Right lobe of liver (tissue), 6 donors: ENCODE results near the gene NCKAP5. TPM values are rescaled to one million over a fixed set of nuclear protein-coding genes. Genes with fewer than 3 reads are reported as not detected.

Experiments
- ATAC-seq, 4 donors: fragments of 200-7000 bp; cut with Tn5 transposase; one replicate each; pipeline ENCODE4 v1.9.1; 2020; ENCODE audit warnings: mild to moderate bottlenecking in 4 of 4, moderate library complexity in 4 of 4
- DNase-seq, 3 donors: peaks; one replicate each; pipeline ENCODE4 v3.0.0-alpha.2; 2020
- H3K27ac ChIP-seq, 3 donors: fragments of 200-600 bp; one replicate each; pipeline ENCODE4 v1.8.0; 2022
- H3K27me3 ChIP-seq, 2 donors: fragments of 200-600 bp; one replicate each; pipeline ENCODE4 v1.8.0; 2022
- H3K36me3 ChIP-seq, 4 donors: fragments of 200-600 bp; sonication (generic) in 1 of 4; one replicate each; pipeline versions ENCODE4 v1.5.1 to v1.8.0; 2017 to 2022; ENCODE audit warnings: control low read depth in 1 of 4
- H3K4me1 ChIP-seq, 4 donors: fragments of 200-600 bp; sonication (generic) in 1 of 4; one replicate each; pipeline versions ENCODE4 v1.5.1 to v1.8.0; 2017 to 2022; ENCODE audit warnings: control low read depth in 1 of 4
- H3K4me3 ChIP-seq, 3 donors: fragments of 200-600 bp; one replicate each; pipeline ENCODE4 v1.8.0; 2022
- H3K9me3 ChIP-seq, 4 donors: fragments of 200-600 bp; sonication (generic) in 1 of 4; one replicate each; pipeline versions ENCODE4 v1.5.1 to v1.8.0; 2017 to 2022; ENCODE audit warnings: control low read depth in 1 of 4
- POLR2A ChIP-seq: fragments of 450-650 bp; IDR thresholded peaks from one replicate; pipeline ENCODE4 v1.6.1; 2017; ENCODE audit warnings: antibody characterized with exemption, mild to moderate bottlenecking
- WGBS: methylation state at CpG from one replicate; pipeline ENCODE4 v1.1.6; 2018; ENCODE audit warnings: low coverage, low lambda C conversion rate; ENCODE audit not compliant: insufficient coverage; ENCODE audit errors: missing lambda C conversion rate; 5-methylcytosine and 5-hydroxymethylcytosine counted together
- intact Hi-C, 2 donors: fragments of 100-400 bp; cut with DNase I; formaldehyde crosslinking; loops; one replicate each; pipeline versions ENCODE4 v1.11.2 to v1.14.1; 2022
- total RNA-seq, 6 experiments: library from RNA; depleted of rRNA in 2 of 6; stranded (reverse); fragments of >200 nt in 2 of 6; fragmentation: NEBNext Ultra II Directional in 3 of 6; extraction: Animal tissue kit (Norgen Biotek cat#: 25700) in 3 of 6; gene quantifications; one replicate each; pipeline versions ENCODE4 v1.1.0 to v1.2.4, GENCODE V29; 2016 to 2023
- TF ChIP-seq, protein P1 (sequence below), 4 donors: fragments of 200-600 bp in 3 of 4; fragments of 450-650 bp in 1 of 4; IDR thresholded peaks; one replicate each; pipeline versions ENCODE4 v1.5.1 to v1.8.0; 2016 to 2022; ENCODE audit warnings: antibody characterized with exemption in 4 of 4, mild to moderate bottlenecking in 2 of 4
- donor health status: DM: no; HTN: yes; CAD: no.
- donor health status: DM: no; HTN: no; CAD: no.
- donor health status: DM: no; HTN: no; CAD: no.
- donor health status: DM: no; HTN: yes; CAD: no.
- donor health status: DM: no; HTN: yes; CAD: no.

NCKAP5 gene
- total RNA-seq, 6 experiments from 2014 or later, result 3.6 to 11.7 (median 6.9) TPM

GRCh38 chr2:132654335-132654734 is 913.9 kb downstream of the NCKAP5 start:
- 70% methylated on average over 4 of the region's 4 CpGs for WGBS
- H3K9me3 ChIP-seq, result no peaks in the 10 kb centered on the region
- no peak for ATAC-seq
- no peaks in the 10 kb centered on the region for H3K4me1 ChIP-seq
- DNase-seq, result no peak
- no peak overlapping the region for H3K4me3 ChIP-seq
- intact Hi-C loops, result no loop called here
- no peak overlapping the region for H3K27ac ChIP-seq
- no peaks in the 10 kb centered on the region for H3K27me3 ChIP-seq
- TF ChIP-seq, protein P1, sequence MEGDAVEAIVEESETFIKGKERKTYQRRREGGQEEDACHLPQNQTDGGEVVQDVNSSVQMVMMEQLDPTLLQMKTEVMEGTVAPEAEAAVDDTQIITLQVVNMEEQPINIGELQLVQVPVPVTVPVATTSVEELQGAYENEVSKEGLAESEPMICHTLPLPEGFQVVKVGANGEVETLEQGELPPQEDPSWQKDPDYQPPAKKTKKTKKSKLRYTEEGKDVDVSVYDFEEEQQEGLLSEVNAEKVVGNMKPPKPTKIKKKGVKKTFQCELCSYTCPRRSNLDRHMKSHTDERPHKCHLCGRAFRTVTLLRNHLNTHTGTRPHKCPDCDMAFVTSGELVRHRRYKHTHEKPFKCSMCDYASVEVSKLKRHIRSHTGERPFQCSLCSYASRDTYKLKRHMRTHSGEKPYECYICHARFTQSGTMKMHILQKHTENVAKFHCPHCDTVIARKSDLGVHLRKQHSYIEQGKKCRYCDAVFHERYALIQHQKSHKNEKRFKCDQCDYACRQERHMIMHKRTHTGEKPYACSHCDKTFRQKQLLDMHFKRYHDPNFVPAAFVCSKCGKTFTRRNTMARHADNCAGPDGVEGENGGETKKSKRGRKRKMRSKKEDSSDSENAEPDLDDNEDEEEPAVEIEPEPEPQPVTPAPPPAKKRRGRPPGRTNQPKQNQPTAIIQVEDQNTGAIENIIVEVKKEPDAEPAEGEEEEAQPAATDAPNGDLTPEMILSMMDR (IDR thresholded peaks at IDR 0.05), result no peak
- no peak for TF ChIP-seq POLR2A
- no peaks in the 10 kb centered on the region for H3K36me3 ChIP-seq

DNA sequence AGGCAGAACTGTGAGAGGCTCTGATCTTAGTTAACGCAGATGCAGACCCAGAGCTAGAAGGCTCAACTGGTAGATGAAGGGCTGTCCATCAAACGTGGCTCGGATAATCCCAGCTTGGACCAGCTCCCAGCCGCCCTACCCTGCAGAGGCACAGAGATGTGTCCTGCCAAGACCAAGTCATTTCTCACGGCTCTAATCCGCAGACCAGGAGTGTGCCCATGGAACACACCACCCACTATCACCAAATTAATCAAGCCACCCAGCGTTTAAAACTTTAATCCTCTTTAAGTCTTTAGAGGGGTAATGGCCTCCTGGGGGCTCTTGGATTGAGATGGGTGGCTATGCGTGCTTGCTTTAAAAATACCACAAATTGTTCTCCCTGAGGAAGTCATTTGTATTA is 915.8 kb downstream of the NCKAP5 start:
- Histone ChIP-seq H3K4me1 (no peaks in the 10 kb centered on the region), H3K36me3 (no peaks in the 10 kb centered on the region), H3K27me3 (no peaks in the 10 kb centered on the region), H3K4me3 (no peak overlapping the region), H3K27ac (no peak overlapping the region), H3K9me3 (no peaks in the 10 kb centered on the region)
- TF ChIP-seq, protein P1 (IDR thresholded peaks at IDR 0.05), result no peak
- TF ChIP-seq POLR2A, result no peak
- WGBS, result 95% methylated on average over 4 of the region's 8 CpGs
- intact Hi-C loops, result no loop called here
- DNase-seq (no peak), ATAC-seq (no peak)

DNA sequence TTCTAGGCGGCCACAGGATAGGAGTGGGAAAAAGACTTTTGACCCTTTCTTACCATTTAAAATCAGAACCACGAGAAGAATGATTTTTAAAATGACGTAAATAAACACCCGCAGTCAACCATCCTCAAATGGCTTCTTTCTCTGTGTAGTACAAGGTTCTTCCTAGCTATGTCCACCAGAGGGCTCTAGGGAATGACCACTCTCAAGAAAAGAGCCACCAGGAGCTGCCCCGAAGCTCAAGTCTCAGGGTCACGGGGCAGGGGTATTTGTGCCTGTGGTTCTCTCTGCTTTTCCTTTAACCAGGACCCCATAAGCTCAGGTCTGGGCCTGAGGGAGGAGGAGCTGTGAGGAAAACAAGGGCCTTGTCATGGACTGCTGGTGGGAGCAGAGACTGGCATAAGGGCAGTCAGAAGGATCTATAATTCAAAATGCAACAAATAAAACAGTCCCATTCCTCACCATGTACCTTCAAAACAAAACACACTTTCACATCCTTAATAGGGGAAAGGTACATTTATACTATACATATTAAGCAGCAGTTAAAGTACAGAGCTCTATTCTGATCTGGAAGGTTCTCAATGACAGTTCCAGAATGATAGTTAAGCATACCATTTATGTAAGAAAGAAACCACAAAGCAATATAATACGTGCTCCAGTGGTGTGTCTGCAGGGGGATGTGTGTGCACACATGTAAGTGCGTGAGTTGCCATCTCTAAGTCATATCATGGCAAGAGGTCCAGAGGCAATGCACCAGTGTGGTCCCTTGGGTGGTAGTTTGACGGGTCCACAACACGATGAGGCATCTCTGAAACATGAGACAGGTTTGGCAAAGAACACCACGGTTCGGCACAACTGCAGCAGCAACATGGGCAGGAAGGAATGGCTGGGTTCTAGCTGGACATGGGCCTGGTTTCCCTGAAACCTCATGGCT is 916.9 kb downstream of the NCKAP5 start:
- no peak for TF ChIP-seq POLR2A
- TF ChIP-seq, protein P1 (IDR thresholded peaks at IDR 0.05), result peak in 3 of 4 donors; percentile 38 to 43 (median 42)
- intact Hi-C loops, result no loop called here
- no peaks in the 10 kb centered on the region for H3K27me3 ChIP-seq
- H3K9me3 ChIP-seq, result no peaks in the 10 kb centered on the region
- 67% methylated on average over 11 of the region's 12 CpGs for WGBS
- H3K4me3 ChIP-seq, result no peak overlapping the region
- H3K36me3 ChIP-seq, result no peaks in the 10 kb centered on the region
- no peaks in the 10 kb centered on the region for H3K4me1 ChIP-seq
- H3K27ac ChIP-seq, result no peak overlapping the region
- peak in 3 of 4 donors; percentile 77 to 81 (median 77) for ATAC-seq
- DNase-seq, result no peak

- no peaks in the 10 kb centered on the region for H3K36me3 ChIP-seq
- peaks cover 0 to 19% (median 8%) of the 10 kb centered on the region in 4 donors for H3K4me1 ChIP-seq
- 71% methylated on average over 4 of the region's 8 CpGs for WGBS
- H3K4me3 ChIP-seq, result no peak overlapping the region
- DNase-seq (no peak), ATAC-seq (no peak)
- intact Hi-C loops, result loop anchor here in 1 of 2 donors (10.0 kb wide), 1 partner anchor 528 kb away; no protein-coding TSS in a partner anchor
- no peaks in the 10 kb centered on the region for H3K27me3 ChIP-seq
- H3K9me3 ChIP-seq, result no peaks in the 10 kb centered on the region
- TF ChIP-seq POLR2A, result no peak
- TF ChIP-seq, protein P1 (IDR thresholded peaks at IDR 0.05), result no peak
- H3K27ac ChIP-seq, result no peak overlapping the region
These were observed 921.6 kb downstream of the NCKAP5 start for GRCh38 chr2:132646540-132647108.
